K562 (cell line): ENCODE measurements around the gene KRTAP20-2. TPM values are rescaled to one million over a fixed set of nuclear protein-coding genes. Genes with fewer than 3 reads are reported as not detected.

Experiments used
- ATAC-seq: fragments of 200-7000 bp; cut with Tn5 transposase; 3 replicates; pipeline ENCODE4 v1.9.1; 2020; ENCODE audit warnings: moderate library complexity
- Bru-seq: library from RNA; stranded (reverse); fragments of 400-500 nt; gene quantifications from one replicate; lab custom pipeline; 2021; lab: Mats Ljungman, UMichigan
- BruChase-seq, 2 experiments: library from RNA; stranded (reverse); fragments of 400-500 nt; gene quantifications; one replicate each; lab custom pipeline; 2021; lab: Mats Ljungman, UMichigan
- BruUV-seq: library from RNA; stranded (reverse); fragments of 400-500 nt; replicated peaks from 2 replicates; lab custom pipeline; 2021; lab: Mats Ljungman, UMichigan
- CTCF ChIA-PET: fragments of 300-600 bp; formaldehyde crosslinking; extraction: SDS; loops from one replicate; lab custom pipeline; 2021; ENCODE audit warnings: low intra/inter-chr PET ratio; lab: Yijun Ruan, JAX
- POLR2A ChIA-PET: fragments of 300-600, 350-650 bp; sonication (Branson Sonifier 250); formaldehyde crosslinking; extraction: SDS; loops from one replicate; lab custom pipeline; 2021; ENCODE audit warnings: antibody characterized with exemption, inconsistent platforms; lab: Yijun Ruan, JAX
- DNase-seq, 4 experiments: peaks; one replicate each; pipeline versions ENCODE4 v3.0.0 to v3.0.0-alpha.2; 2011 to 2018; ENCODE audit warnings: low spot score in 3 of 4, mixed read lengths in 3 of 4; ENCODE audit errors: extremely low read depth in 1 of 4
- FAIRE-seq: peaks from 2 replicates; lab custom pipeline; 2011; peaks lifted over from hg19 to GRCh38; lab: Jason Lieb, UNC
- H2AFZ ChIP-seq: 2 replicates; pipeline ENCODE4 v1.6.0; 2011; ENCODE audit warnings: low read depth, low read length, control low read depth, inconsistent platforms
- H3K27ac ChIP-seq: fragments of 200-600 bp; 3 replicates; pipeline ENCODE4 v1.8.0; 2011; ENCODE audit warnings: low read depth, mild to moderate bottlenecking, control low read depth, inconsistent platforms, low read length, moderate library complexity, mixed read lengths; ENCODE audit errors: extremely low read depth
- H3K27me3 ChIP-seq, 2 experiments: fragments of 300-600 bp in 1 of 2; 2 replicates in 1 of 2; 3 replicates in 1 of 2; pipeline versions ENCODE4 v1.6.0 to v1.8.0; 2011; ENCODE audit warnings: inconsistent platforms in 2 of 2, low read length in 2 of 2, mild to moderate bottlenecking in 1 of 2, mixed read lengths in 1 of 2, moderate library complexity in 1 of 2; ENCODE audit not compliant: control insufficient read depth in 2 of 2, insufficient read depth in 2 of 2
- H3K36me3 ChIP-seq: fragments of 300-600 bp; 3 replicates; pipeline ENCODE4 v1.8.0; 2011; ENCODE audit warnings: mild to moderate bottlenecking, low read length, inconsistent platforms; ENCODE audit not compliant: control insufficient read depth, insufficient read depth
- H3K4me1 ChIP-seq, 2 experiments: fragments of 200-600 bp in 1 of 2; replicated peaks in 1 of 2; 2 replicates in 1 of 2; 3 replicates in 1 of 2; pipeline versions ENCODE4 v1.5.1 to v1.8.0; 2011; ENCODE audit warnings: inconsistent platforms in 2 of 2, low read length in 2 of 2, mild to moderate bottlenecking in 1 of 2, mixed read lengths in 1 of 2, moderate library complexity in 1 of 2; ENCODE audit not compliant: control insufficient read depth in 2 of 2, insufficient read depth in 2 of 2
- H3K4me2 ChIP-seq: 2 replicates; pipeline ENCODE4 v1.6.1; 2011; ENCODE audit warnings: low read length, control low read depth, inconsistent platforms, mixed read lengths; ENCODE audit not compliant: insufficient read depth
- H3K4me3 ChIP-seq: fragments of 200-600 bp; sonication (generic), shearing (Covaris generic); 2 replicates; pipeline ENCODE4 v1.5.1; 2016; ENCODE audit warnings: control low read depth, inconsistent platforms
- H3K79me2 ChIP-seq: fragments of 200-600 bp; 3 replicates; pipeline ENCODE4 v1.8.0; 2011; ENCODE audit warnings: low read length, inconsistent platforms; ENCODE audit not compliant: control insufficient read depth, insufficient read depth
- H3K9ac ChIP-seq, 2 experiments: 2 replicates each; pipeline versions ENCODE4 v1.6.0 to v1.6.1; 2011; ENCODE audit warnings: low read depth in 2 of 2, low read length in 2 of 2, control low read depth in 1 of 2, inconsistent platforms in 1 of 2, mild to moderate bottlenecking in 1 of 2, mixed read lengths in 1 of 2; ENCODE audit not compliant: insufficient read depth in 1 of 2
- H3K9me1 ChIP-seq: one replicate; pipeline ENCODE4 v1.6.0; 2011; ENCODE audit warnings: inconsistent platforms, mild to moderate bottlenecking, low read length, moderate library complexity; ENCODE audit not compliant: control insufficient read depth, insufficient read depth
- H3K9me3 ChIP-seq: replicated peaks from 2 replicates; pipeline ENCODE4 v1.5.1; 2011; ENCODE audit warnings: low read depth, low read length, inconsistent platforms; ENCODE audit not compliant: control insufficient read depth, insufficient read depth
- H4K20me1 ChIP-seq: replicated peaks from 2 replicates; pipeline ENCODE4 v1.6.1; 2011; ENCODE audit warnings: low read length, inconsistent platforms, mixed read lengths; ENCODE audit not compliant: control insufficient read depth, insufficient read depth
- ELK1 ChIP-seq: sonication (generic); formaldehyde crosslinking; IDR thresholded peaks from 2 replicates; pipeline ENCODE4 v1.8.1; 2022; ENCODE audit warnings: missing genetic modification reagents
- FUS ChIP-seq: fragments of 200-400 bp; formaldehyde crosslinking; optimal IDR thresholded peaks from 2 replicates; pipeline ENCODE3; 2017; ENCODE audit warnings: low read depth, low read length
- GTF2A2 ChIP-seq: IDR thresholded peaks from 2 replicates; pipeline ENCODE4 v1.6.1; 2016; ENCODE audit warnings: mild to moderate bottlenecking, missing genetic modification characterization, missing compliant biosample characterization
- KDM4B ChIP-seq, 2 experiments: fragments of 450-650 bp in 1 of 2; sonication (generic) in 1 of 2; IDR thresholded peaks; 2 replicates each; pipeline ENCODE4 v1.6.1; 2016 to 2017; ENCODE audit warnings: borderline replicate concordance in 2 of 2, antibody characterized with exemption in 1 of 2, low read depth in 1 of 2, mild to moderate bottlenecking in 1 of 2
- RBM34 ChIP-seq: fragments of 200-400 bp; formaldehyde crosslinking; IDR thresholded peaks from 2 replicates; pipeline ENCODE4 v1.6.1; 2018; ENCODE audit warnings: low read length, borderline replicate concordance; ENCODE audit not compliant: insufficient read depth
- ZBTB7A ChIP-seq: IDR thresholded peaks from 2 replicates; pipeline ENCODE4 v1.6.1; 2011; ENCODE audit warnings: low read depth, mild to moderate bottlenecking, low read length, moderate library complexity, borderline replicate concordance; ENCODE audit not compliant: control insufficient read depth
- ZNF23 ChIP-seq: fragments of 250-450 bp; sonication (Bioruptor Pico); IDR thresholded peaks from 2 replicates; pipeline ENCODE4 v1.4.0; 2020; ENCODE audit warnings: mild to moderate bottlenecking
- ZNF830 ChIP-seq: fragments of 250-450 bp; sonication (Bioruptor Pico); IDR thresholded peaks from 2 replicates; pipeline ENCODE4 v1.5.0; 2021; ENCODE audit warnings: mild to moderate bottlenecking
- WGBS: fragments of 100-300 bp; shearing (Covaris generic); methylation state at CpG from one replicate; pipeline ENCODE4 v1.1.6; 2016; ENCODE audit warnings: low coverage, mixed read lengths; ENCODE audit not compliant: insufficient coverage; ENCODE audit errors: missing lambda C conversion rate; 5-methylcytosine and 5-hydroxymethylcytosine counted together
- in situ Hi-C: fragments of 300-500 bp; cut with MboI; formaldehyde crosslinking; loops from 4 replicates; pipeline ENCODE4 v1.15.0; 2018; ENCODE audit warnings: inconsistent platforms, mixed read lengths
- intact Hi-C: fragments of 100-400 bp; cut with micrococcal nuclease; formaldehyde crosslinking; loops from 2 replicates; pipeline ENCODE4 v1.14.2; 2022
- long read RNA-seq, 3 experiments: library from polyadenylated mRNA in 2 of 3; library from RNA in 1 of 3; unstranded in 2 of 3; stranded (forward) in 1 of 3; transcript quantifications; one replicate each; pipeline ENCODE4 v2.0.0, GENCODE V29; 2019 to 2022
- polyA minus RNA-seq, 3 experiments: library from RNA; depleted of rRNA, polyadenylated mRNA; stranded (reverse); fragments of >200 nt; gene quantifications; 2 replicates each; pipeline ENCODE4 v1.2.3, GENCODE V29; 2011
- polyA plus RNA-seq, 8 experiments: library from polyadenylated mRNA; depleted of rRNA in 4 of 8; stranded (reverse) in 5 of 8; unstranded in 3 of 8; fragments of >200 nt; fragmentation: Nextera tagmentation in 2 of 8; fragmentation: Illumina TruSeq in 1 of 8; extraction: Ambion mirVana in 2 of 8; extraction: Trizol in 1 of 8; gene quantifications; 2 replicates each; pipeline versions ENCODE4 v1.2.1 to v1.2.3, GENCODE V29; 2011 to 2014; ENCODE audit warnings: inconsistent platforms in 1 of 8, missing spikeins in 1 of 8
- total RNA-seq, 7 experiments: library from RNA; depleted of rRNA in 6 of 7; stranded (reverse); fragments of >200 nt in 6 of 7; fragmentation: Illumina TruSeq in 2 of 7; extraction: Trizol in 2 of 7; gene quantifications; 2 replicates each; pipeline versions ENCODE4 v1.2.1 to v1.2.3, GENCODE V29; 2011 to 2021; ENCODE audit warnings: low replicate concordance in 1 of 7

Gene KRTAP20-2
- not detected in 2 replicates for total RNA-seq (2011; cell fraction: chromatin; rRNA removed; ENCODE audit: low replicate concordance)
- total RNA-seq (2011; cell fraction: nucleolus; rRNA removed) = not detected in 2 replicates
- not detected in 2 replicates for total RNA-seq (2011; cell fraction: nucleoplasm; rRNA removed)
- total RNA-seq (2014; rRNA removed) = not detected in 2 replicates
- not detected in 2 replicates for total RNA-seq (2014; rRNA removed; fragmentation: Illumina TruSeq; extraction: Trizol)
- total RNA-seq (2015; rRNA removed; fragmentation: Illumina TruSeq; extraction: Trizol) = not detected in 2 replicates
- not detected in 2 replicates for total RNA-seq (2021)
- not detected in 2 replicates for polyA plus RNA-seq (2011; rRNA removed)
- not detected in 2 replicates for polyA plus RNA-seq (2011; cell fraction: cytosol; rRNA removed)
- polyA plus RNA-seq (2011; cell fraction: nucleus; rRNA removed) = not detected in 2 replicates
- polyA plus RNA-seq (2012) = not detected in 2 replicates
- not detected in 2 replicates for polyA plus RNA-seq (2014; fragmentation: Illumina TruSeq; extraction: Trizol)
- polyA plus RNA-seq (2014; fragmentation: Nextera tagmentation; extraction: Ambion mirVana) = not detected
- polyA plus RNA-seq (2014; rRNA removed) = not detected in 2 replicates
- polyA minus RNA-seq (2011; rRNA and poly(A)+ RNA removed) = not detected in 2 replicates
- polyA minus RNA-seq (2011; cell fraction: cytosol; rRNA and poly(A)+ RNA removed) = not detected in 2 replicates
- not detected in 2 replicates for polyA minus RNA-seq (2011; cell fraction: nucleus; rRNA and poly(A)+ RNA removed)
- Bru-seq, nascent RNA = not detected
- BruChase-seq, experiment 1, labeled RNA remaining after a 2-hour chase = not detected
- BruChase-seq, experiment 2, labeled RNA remaining after a 6-hour chase = not detected
- long read RNA-seq, experiment 1 = 0 reads
- long read RNA-seq, experiment 2 = 0 reads
- long read RNA-seq, experiment 3 = 0 reads

GRCh38 chr21:30634906-30635305, at the start of gene KRTAP20-2:
Gene KRTAP20-2 (plus strand): TSS chr21:30635206. CDS start chr21:30635264, 58 bp downstream.
- Histone ChIP-seq H3K9me1 (no peaks in the 10 kb centered on the region), H2AFZ (no peak within 1 kb of the TSS), H3K36me3 (no peaks in the 10 kb centered on the region), H3K79me2 (no peaks in the 10 kb centered on the region), H3K9ac (no peak within 1 kb of the TSS), H3K9me3 (no peaks in the 10 kb centered on the region), H3K27me3 (no peaks in the 10 kb centered on the region), H3K27ac (no peak within 1 kb of the TSS), H4K20me1 (no peaks in the 10 kb centered on the region), H3K4me1 (no peaks in the 10 kb centered on the region), H3K4me3 (no peak within 1 kb of the TSS), H3K4me2 (no peak within 1 kb of the TSS)
- intact Hi-C loops (loop anchor here (10.0 kb wide), 1 partner anchor 180 kb away; no protein-coding TSS in a partner anchor), in situ Hi-C loops (no loop called here)
- ChIA-PET CTCF (no interaction called here), POLR2A (no interaction called here)
- no peak for DNase-seq
- ATAC-seq = no peak
- FAIRE-seq = no peak
- 0% methylated on average over 1 of the region's 1 CpG for WGBS
- TF ChIP-seq RBM34 (no peak), ELK1 (CRISPR knock-in tag) (no peak), ZNF23 (CRISPR knock-in tag) (no peak), ZBTB7A (no peak), GTF2A2 (tag) (no peak), FUS (no peak), ZNF830 (CRISPR knock-in tag) (no peak), KDM4B (IDR thresholded peaks at IDR 0.05; ENCODE audit: borderline replicate concordance in 2 of 2, low read depth in 1 of 2) (no peak)
- no TSS peak for BruUV-seq
